ENCODE measurements around the gene RASGRP1. TPM values are rescaled to one million over a fixed set of nuclear protein-coding genes. Genes with fewer than 3 reads are reported as not detected.

RASGRP1 gene
- polyA plus RNA-seq, 4 donors, result 10.5 to 13.9 (median 13.4) TPM

DNA sequence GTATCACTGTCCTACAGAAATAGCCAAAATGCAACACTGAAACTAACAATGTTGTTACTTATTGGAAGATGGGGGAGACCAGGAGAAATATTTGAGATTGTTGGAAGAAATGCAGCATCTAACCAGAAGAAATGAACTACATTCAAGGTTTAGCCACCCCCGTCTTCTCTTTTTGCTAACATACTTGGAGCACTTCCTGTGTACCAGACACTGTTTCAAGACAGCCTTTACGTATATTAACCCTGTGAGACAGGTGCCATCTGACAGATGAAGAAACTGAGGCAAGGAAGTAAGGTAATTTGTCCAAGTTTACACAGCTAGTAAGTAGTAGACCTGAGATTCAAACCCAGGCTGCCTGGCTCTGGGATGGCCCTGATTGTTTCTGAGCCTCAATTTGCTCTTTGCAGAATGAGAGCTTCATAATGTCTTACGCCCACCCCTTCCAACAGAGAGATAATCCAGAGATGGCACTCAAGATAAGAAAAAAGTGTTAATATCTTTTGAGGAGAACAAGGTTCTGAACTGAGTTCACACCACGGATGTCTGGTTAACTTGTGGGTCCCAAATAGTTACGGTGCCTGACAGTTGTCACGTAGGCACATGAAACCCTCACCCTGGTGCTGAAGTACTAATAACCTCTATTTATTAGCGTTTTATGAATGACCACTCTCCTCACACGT is 26.1 kb downstream of the RASGRP1 start:
- no peak for DNase-seq (ENCODE audit: low read depth in 4 of 4, low spot score in 2 of 4)

DNA sequence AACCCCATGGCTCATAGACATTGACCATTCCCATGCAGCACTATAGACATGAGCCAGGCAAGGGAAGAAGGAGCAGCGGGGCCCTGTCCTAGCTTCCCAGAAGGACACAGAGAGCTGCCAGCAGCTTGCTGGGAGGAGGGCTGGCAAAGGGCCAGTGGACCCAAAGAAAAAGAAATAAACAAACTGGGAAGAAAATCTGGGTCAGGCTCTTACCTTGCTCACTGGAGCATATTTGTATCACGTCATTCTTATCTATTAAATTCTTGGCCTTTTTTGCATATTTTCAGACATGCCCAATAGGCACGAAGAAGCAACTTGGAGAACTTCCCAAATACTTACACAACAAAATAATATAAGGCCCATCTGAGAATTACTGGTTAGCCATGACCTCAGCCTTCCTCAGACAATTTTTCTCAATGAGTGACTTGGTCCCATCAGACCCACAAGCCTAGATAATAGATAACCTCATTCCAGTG is 28.4 kb downstream of the RASGRP1 start:
- no peak for DNase-seq (ENCODE audit: low read depth in 4 of 4, low spot score in 2 of 4)

DNA sequence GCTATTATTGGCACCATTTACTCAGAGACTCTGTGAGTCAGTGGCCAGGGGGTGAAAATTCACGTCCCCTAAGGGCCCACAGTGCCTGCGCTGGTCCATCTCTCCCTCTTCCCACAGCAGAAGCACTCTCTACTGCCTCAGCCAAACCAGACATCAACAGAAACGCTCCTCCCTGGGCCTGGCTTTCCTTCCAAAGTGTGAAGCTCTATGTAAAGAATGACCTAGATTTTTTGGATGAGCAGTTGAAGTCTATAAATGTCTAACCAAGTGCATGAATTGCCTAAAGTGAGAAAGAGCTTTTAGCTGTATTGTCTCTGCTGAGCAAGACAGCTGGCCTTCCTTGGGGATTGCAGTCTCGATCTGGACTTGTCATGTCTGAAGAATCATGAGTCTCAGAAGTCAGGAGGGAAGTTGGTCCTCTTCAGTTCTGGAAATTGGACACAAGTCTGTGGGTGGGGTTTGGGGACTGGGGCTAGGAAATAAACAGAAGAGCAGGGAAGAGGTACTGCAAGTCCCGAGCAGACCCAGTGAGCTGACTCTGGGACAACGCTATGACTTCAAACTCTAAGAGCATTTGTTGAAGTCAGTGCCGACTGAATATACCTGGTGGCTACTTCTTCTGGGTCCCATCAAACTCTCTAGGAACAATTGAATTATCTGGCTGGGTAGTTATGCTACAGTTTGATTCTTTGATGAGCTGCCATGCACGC is 29.0 kb downstream of the RASGRP1 start:
- DNase-seq (ENCODE audit: low read depth in 4 of 4, low spot score in 2 of 4), result no peak

DNA sequence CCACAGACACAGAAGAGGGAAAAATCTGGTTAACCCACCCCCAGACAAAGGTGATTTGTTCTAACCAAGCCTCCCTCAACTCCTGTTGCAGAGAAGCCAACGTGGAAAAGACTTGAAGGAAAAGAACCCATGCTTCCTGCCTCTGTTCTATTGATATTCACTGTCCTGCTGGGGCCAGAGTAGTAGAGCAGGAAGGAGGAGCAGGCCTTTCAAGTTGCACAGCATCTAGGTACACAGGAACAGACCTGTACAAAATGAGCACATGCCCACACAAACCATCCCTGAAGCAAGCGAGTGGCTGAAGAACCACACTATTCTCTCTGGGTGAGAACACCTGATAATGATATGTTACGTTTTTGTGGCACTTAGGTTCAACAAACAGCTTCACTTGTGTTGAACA is 29.9 kb downstream of the RASGRP1 start:
- no peak for DNase-seq (ENCODE audit: low read depth in 4 of 4, low spot score in 2 of 4)

DNA sequence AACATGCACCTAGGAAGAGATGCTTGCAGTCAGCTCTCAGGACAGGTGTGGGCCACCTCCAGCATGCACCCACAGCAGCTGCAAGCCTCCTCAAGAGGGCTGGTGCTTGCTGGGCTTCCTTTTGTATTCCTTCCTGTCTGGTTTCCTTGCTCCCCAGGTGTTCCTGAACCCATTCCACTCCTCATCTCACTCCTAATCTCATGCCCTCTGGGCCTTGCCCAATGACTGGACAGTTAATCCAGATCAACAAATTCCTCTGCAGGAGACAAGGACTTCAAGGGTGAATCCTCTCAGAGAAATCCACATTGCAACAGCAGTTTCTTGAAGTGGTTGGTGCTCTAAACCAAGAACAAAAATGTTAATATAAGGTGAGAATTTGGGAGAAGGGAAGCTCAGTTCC is 30.7 kb downstream of the RASGRP1 start:
- no peak for DNase-seq (ENCODE audit: low read depth in 4 of 4, low spot score in 2 of 4)

DNA sequence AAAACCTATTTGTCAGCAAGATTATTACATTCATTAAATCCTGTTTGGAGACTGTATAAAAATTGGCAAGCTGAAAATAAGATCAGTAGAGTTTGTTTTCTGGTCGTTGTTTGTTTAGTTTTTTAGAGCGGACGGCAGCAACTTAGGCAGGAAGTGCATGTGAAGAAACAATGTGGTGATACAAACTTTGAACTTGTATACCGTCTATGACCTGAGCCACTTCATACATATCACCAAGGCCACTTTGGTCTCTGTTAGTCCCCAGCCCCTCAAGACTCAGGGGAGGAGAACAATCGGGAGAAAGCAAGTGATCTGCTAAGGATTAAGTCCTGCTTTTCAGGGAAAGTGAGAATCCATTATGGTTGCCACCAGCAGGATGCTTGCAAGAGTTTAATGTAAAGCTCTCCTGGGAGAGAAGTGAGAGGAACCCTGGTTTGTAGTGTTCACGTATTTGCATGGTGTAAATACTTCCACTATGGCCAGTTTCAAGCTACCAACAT is 31.1 kb downstream of the RASGRP1 start:
- no peak for DNase-seq (ENCODE audit: low read depth in 4 of 4, low spot score in 2 of 4)

DNA sequence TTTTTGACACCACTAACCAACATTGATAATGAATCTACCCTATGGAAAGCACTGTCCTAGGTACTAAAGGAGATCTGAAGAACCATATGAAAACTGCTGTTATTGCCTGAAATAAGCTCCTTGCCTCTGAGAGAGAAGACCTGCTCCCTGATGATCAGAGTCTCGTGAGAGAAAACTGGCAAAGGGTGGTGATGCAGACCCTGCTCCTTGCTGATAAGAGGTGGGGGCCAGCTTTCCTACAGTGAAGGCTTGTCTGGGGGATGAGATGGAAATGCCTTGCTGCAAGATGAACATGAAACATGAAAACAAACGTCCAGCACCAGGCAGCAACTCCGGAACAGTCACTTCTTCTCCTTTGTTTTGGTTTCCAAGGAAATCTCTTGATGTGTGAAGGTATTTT is 31.9 kb downstream of the RASGRP1 start:
- DNase-seq (ENCODE audit: low read depth in 4 of 4, low spot score in 2 of 4), result no peak

DNA sequence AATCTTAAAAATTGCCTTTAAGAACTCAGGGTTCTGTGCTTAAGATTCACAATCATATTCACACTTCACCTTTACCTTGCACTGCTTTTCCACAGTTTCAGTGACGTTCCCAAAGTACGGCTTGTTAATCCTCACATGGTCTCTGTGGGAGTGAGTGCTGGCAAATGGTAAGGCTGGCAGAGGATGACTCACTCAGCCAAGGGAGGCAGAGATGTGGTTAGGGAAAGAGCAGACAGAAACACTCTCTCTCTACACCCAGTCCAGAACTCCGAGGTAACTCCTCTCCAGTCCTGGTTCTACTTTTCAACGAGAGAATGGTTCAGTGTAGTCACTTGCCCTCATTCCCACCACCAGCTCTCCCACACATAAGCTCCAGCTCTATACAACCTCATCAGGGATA is 33.1 kb downstream of the RASGRP1 start:
- DNase-seq (ENCODE audit: low read depth in 4 of 4, low spot score in 2 of 4), result no peak

DNA sequence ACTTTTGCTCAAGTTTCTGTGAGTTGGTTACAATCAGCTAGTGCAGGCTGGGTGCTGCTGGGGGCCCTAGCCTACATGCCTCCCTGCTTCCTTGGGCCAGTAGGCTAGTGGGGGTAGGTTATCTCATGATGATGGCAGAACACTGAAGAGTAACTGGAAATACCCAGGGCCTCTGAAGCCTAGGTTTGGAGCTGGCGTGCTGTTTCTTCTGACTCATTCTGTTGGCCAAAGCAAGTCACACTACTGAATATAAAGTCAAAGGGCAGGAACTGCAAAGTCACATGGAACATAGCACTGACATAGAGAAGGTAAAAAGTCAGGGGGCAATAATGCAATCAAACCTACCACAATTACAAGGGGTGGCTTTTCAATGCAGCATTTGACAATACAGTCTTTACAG is 34.5 kb downstream of the RASGRP1 start:
- no peak for DNase-seq (ENCODE audit: low read depth in 4 of 4, low spot score in 2 of 4)

DNA sequence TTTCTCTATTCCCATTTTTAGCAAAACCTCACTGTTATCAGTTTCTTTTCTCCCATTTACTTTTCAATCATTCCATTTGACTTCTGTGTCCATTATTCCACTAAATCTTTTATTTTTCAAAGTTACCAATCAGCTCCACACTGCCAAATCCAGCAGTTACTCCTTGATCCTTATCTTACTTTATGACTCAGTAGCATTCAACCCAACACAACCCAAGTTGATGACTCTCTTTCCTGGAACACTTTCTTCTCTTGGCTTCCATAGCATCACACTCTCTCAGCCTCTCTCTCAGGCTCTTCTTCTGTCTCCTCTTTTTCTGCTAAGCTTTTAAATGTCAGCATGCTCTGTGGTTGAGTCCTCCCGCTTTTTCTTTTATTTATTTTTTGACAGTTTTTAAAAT is 36.3 kb downstream of the RASGRP1 start:
- DNase-seq (ENCODE audit: low read depth in 4 of 4, low spot score in 2 of 4), result no peak

DNA sequence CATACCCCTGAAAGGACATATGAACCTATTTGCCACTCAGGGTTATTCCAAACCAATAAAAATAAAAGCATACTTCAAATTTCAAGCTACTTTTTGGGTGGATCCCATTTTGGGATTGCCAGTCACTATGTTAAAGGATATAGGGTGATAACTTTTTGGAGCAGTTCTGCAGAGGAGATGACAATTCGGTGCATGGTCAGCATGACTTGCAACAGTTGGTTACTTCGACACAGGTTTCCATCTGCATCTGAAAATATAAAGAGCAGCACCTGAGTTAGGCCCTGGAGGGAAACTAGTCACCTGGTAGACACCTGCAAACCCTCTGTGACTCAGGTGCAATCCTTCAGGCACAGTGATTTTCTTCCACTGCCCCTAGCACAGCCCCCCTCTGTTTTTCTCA is 38.5 kb downstream of the RASGRP1 start:
- no peak for DNase-seq (ENCODE audit: low read depth in 4 of 4, low spot score in 2 of 4)

DNA sequence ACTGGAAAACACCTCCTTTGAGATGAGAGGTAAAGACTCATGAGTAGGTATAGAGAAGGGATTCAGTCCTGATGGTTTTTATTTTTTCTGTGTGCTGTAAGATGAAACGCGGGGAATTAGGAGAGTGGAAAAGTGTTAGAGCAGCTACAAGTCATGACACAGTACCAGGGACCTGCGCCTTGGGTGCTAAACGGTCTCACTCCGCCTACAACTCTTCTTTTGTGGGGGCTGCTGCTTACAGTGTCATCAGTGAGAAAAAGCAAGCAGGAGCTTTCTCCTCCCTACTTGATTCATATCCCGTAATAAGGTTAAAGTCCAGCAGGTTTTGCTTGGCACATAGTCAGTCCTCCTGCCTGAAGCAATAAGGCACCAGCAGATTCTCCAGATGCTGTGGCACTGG is 39.1 kb downstream of the RASGRP1 start:
- no peak for DNase-seq (ENCODE audit: low read depth in 4 of 4, low spot score in 2 of 4)

DNA sequence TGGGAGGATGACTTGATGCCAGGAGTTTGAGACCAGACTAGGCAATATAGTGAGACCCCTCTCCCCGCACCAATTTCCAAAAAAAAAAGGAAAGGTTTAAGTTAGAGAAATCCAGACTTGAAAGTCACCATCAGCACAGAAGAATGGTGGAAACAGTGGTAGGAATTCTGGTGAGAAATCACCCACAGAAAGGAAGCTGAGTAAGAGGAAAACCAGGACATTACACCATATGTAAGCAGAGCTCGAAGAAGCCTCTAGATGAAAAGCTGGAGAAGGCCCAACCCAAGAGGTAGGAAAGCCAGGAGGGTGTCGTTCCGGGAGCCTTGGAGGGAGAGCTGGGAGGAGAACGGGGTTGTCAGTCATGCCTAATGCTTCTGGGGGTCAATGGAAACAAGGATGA is 40.5 kb downstream of the RASGRP1 start:
- DNase-seq (ENCODE audit: low read depth in 4 of 4, low spot score in 2 of 4), result no peak

DNA sequence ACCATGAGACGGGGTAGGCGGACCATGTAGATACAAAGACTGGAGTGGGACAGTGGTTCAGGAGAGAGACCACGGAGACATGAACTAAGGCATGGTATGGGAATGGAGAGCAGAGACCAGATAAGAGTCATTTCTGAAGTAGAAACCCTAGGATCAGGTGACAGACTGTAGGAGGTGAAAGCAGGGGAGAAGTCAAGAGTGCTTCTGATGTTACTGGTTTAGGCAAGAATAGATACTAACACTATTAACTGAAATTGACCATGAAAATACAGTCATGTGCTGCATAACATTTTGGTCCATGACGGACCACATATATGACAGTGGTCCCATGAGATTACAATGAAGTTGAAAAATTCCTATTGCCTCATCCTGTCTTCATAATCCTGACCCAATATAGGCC is 41.7 kb downstream of the RASGRP1 start:
- DNase-seq (ENCODE audit: low read depth in 4 of 4, low spot score in 2 of 4), result no peak

DNA sequence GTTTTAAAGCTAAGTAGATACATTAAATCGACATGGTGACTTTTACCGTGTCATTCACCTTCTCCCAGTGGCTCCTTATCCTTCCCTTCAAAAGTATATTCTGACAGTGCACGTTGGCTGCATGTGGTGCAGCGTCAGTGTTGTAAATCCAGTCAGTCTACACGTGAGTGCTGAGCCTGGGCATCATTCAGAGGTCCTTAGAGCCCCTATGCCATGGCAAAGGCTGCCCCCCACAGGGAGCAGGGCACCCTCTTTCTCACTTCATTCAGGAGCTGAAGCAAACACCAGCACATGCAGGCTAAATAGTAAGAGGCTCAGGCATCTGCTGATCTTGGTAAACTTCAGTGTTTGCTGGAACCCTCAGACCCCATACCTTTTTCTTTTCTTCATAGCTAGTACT is 43.3 kb downstream of the RASGRP1 start:
- no peak for DNase-seq (ENCODE audit: low read depth in 4 of 4, low spot score in 2 of 4)

DNA sequence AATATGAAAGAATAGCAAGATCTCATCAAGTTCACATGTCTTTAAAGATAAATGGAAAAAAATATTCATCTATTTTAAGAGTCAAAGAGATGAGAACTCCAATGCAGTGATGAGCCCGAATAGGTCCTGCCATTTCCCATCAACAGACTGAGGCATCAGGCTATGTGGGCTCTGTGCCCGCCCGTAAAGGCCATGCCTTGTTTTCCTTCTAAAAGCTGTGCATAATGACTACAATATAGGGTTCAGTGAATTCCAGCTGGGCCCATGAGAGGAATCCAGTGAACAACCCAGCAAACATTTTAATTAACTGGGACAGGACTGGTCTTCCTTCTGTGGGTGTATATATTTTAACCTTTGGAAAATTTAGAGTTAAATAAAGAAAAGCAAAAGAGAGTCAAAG is 44.6 kb downstream of the RASGRP1 start:
- DNase-seq (ENCODE audit: low read depth in 4 of 4, low spot score in 2 of 4), result no peak

DNA sequence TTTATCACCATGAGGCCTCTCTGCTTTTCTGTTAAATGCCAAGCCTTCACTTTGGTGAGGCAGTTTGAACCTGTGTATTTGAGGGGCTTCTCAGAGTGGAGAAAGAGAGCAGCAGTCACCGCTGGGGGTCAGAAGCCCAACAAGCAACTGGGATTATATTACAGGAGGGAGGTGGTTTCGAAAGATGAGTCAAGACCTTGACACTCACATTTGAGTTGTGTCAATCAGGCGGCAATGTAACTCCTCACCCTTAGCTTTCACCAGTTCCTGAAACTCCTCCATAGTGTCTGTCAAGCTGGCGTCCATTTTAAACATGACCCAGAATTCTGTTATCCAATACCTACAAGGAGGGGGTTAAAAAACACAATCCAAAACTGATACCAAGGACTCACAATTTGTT is 46.5 kb downstream of the RASGRP1 start:
- DNase-seq (ENCODE audit: low read depth in 4 of 4, low spot score in 2 of 4), result no peak

DNA sequence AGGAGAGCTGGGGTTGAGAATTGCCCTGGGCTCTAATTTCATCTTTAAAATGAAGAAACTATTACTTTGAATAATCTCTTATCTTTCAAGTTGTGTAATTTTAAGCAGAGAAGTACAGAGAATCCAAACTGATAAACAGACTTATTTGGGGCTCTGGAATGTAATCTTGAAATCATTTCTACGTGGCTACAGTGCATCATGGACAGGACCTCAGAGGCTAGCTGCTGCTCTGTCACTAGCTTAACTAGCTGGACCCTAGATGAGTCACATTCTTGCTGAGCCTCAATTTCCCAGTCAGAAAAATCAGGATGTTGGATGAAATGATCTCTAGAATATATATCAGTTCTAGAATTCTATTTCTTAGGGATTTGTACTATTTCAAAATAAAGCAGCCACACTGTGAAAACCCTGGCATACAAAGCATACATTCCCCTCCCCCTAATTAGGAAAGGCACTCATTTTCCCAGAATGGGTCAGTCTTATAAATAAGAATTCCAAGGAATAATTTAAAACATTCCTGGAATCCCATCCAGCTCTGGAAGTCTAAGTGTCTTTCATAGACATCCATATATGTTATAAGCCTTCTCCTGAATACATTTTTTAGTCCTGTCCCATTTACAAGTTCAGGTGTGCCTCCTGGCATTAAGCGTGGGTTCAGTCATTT is 47.2 kb downstream of the RASGRP1 start:
- DNase-seq (ENCODE audit: low read depth in 4 of 4, low spot score in 2 of 4), result no peak

DNA sequence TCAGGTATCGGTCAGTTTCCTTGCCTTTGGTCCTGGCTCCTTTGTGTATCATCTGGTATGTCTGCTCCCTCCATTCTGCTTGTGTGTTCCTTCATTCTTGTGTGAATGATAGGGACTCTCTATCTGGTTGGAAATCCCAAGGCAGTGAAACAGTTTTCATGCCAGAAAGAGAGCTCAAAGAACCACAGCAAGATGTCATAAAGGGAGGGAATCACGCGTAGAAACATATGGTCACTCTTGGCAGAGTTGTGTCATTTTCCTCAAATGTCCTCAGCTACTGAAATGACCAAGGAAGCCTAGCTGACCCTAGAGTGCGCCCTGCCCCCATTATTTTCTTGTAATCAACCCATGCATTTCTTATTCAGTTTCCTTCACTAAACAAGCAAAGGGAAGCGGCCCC is 48.0 kb downstream of the RASGRP1 start:
- DNase-seq (ENCODE audit: low read depth in 4 of 4, low spot score in 2 of 4), result no peak

DNA sequence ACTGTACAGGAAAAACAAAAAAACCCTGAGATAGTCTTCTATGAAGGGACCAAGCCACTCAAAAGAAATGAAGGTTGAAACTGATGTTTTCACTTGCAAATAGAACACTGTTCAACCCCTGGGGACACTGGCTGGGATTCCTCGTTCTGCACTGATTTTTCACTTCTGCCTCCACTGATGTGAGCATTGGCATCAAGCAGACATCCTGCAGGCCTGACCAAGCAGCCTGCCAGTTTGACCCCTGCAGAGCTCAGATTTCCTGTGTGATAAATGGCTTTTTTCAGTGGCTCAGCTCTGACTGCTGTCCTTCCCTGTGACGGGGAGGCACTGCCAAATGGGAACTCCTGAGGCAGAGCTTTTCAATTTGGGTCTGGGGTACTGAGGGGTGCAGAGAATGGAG is 50.0 kb downstream of the RASGRP1 start:
- peak; percentile 4 to 38 (median 14) for DNase-seq (ENCODE audit: low read depth in 4 of 4, low spot score in 2 of 4)

DNA sequence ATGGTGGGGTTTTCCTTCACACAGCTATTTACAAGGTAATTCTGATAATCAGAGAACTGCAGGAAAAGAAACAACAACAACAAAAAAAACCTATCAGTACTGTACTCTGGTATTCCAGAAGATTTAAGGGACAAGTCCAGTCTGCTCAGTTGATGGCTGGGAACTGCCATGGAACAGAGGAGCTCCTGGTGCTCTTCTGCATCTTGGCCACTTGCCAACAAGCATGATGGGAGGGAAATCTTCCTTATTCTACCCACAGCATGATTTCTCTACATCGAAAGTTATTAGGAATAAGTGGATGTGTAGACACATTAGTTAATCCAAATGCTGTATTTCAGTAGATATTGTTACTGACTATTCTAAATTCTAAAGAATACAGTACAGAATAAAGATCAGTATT is 51.7 kb downstream of the RASGRP1 start:
- no peak for DNase-seq (ENCODE audit: low read depth in 4 of 4, low spot score in 2 of 4)

DNA sequence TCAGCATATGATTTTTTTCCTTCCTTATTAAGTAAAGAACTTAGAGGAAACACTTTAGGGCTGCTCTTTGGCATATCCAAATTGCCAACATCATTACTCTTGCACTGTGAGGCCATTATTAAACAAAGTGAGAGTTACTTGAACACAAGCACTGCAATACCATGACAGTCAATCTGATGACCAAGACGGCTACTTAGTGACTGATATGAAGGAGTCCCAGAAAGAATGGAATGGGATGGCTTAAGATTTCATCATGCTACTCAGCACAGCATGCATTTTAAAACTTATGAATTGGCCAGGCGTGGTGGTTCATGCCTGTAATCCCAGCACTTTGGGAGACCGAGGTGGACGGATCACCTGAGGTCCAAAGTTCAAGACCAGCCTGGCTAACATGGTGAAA is 55.5 kb downstream of the RASGRP1 start:
- no peak for DNase-seq (ENCODE audit: low read depth in 4 of 4, low spot score in 2 of 4)

Data from left renal cortex interstitium (tissue), 4 donors.